IPS DF 4.7 (cell line): Measurements from ENCODE around the gene NDST1.

ENCODE experiments used
- DNase-seq: peaks from one replicate; pipeline ENCODE4 v3.0.0-alpha.2; 2013; ENCODE audit warnings: low spot score; ENCODE audit errors: extremely low read depth

NDST1 gene

DNA sequence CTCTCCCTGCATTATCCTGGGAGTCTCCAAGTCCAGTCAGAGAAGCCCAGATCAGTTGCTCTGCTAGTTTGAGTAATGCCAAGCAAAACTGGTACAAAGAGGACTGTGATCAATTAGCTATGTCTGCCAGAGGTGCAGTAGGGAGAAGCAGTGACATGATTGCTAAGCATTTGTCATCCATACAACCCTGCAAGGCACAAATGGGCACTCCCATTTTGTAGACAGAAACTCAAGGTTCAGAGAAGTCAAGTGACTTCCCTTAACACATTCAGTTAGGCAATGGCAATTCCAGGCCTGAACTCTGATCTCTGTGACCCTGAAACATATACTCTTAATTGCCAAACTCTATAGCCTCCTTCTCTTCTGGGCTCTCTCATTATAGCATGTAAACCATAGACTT, 34.0 kb downstream of the NDST1 start:
- DNase-seq: no peak

DNA sequence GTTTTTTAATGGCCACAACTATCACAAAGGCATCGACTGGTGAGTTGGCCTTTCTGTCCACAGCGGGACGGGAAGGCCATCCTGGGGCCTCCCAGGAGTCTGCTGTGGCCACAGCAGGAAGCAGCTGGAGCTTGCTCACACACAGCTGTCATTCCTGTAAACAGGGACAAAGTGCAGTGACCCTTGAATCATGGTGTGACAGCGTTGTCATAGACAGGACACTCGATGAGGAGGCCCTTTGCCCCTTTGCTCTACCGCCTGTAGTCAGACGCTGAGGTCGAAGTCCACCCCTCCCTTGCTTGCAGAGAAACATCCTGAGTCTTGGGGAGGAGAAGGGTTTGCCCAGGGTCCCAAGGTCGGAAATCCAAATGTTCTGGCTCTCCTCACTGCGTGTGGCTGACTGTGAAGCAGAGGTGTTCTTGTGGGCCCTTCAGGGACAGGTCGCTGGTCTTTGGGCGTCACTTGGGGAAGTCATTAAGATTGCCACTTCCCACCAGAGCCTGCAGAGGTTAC, 35.1 kb downstream of the NDST1 start:
- no peak for DNase-seq

DNA sequence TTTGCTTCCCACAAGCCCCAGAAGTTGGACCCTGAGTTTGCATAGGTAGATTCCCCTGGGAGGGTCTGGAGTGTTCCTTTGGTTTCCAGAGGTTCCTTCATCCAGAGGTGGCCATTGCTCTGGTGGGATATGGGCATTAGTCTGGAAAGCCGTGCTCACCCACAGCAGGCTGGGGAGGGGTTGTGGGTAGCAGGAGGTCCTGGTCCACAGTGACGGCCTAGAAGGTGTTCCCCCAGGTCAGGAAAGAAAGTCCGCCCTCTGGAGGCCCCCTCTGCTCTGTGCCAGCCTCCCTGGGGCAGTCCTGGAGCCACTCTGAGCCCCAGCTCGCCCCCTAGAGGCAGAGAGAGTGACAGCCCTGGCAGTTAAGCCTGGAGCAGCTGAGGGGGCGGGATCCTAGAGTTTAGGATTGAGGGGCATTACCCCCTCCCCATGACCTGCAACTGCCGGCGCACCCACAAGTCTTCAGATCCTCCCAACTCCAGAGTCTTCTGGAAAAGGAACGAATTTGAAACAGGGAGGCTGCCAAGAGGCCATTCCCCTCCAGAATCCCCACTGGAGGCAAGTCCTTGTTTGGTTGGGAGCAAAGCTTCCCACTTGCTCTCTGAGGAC, 36.8 kb downstream of the NDST1 start:
- no peak for DNase-seq

DNA sequence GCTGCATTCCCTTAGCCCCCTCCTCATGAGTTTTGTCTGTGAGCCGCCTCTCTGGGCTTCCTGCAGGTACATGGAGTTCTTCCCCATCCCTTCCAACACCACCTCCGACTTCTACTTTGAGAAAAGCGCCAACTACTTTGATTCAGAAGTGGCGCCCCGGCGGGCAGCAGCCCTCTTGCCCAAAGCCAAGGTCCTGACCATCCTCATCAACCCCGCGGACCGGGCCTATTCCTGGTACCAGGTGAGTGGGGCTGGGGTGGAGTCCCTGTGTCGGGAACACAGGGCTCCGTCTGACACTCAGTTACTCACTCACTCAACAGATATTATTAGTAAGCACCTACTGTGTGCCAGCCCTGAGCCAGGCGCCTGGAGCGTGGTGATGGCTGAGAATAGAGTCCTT, 37.3 kb downstream of the NDST1 start:
- no peak for DNase-seq

DNA sequence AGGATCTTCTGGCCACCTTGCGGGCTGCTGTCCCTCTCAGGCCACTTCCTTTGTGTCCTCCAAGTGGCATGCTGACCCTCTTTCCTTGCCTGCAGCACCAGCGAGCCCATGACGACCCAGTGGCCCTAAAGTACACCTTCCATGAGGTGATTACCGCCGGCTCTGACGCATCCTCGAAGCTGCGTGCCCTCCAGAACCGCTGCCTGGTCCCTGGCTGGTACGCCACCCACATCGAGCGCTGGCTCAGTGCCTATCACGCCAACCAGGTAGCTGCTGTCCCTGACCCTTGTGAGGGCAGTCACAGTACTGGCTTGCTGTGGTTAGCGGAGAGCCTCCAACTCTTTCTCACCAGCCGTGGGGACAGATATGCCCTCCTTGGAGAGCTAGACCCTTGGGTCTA, 40.2 kb downstream of the NDST1 start:
- no peak for DNase-seq

DNA sequence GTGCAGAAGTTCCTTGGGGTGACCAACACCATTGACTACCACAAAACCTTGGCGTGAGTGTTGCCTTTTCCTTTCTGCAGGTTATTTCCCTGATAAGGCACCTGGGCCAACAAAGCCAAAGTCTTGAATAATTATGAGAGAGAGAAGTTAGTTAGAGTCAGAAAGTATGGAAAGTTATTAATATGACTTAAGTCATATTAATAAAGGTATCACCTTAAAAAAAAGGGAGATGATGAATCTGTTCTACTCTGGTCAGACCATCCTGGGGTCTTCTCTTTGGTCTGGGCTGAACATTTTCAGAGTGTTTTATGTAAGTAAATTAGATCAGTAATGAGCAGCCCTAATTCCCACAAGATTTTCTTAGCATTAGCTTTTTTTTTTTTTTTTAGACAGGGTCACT, 41.8 kb downstream of the NDST1 start:
- DNase-seq: no peak

DNA sequence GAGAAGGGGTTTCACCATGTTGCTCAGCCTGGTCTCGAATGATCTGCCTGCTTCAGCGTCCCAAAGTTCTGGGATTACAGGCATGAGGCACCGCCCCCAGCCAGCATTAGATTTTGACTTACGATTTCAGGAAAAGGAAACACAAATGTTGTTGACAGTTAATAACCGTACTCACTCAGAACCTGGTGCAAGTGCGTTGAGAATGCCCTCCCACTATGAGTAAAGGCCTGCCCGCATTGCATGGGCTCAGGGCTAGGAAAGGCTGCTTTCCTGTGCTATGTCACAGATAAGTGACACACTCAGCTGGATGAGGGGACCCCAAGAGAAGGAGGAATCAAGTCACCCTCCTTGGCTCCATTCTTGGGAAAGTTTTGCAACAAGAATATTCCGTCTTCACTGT, 42.4 kb downstream of the NDST1 start:
- no peak for DNase-seq

DNA sequence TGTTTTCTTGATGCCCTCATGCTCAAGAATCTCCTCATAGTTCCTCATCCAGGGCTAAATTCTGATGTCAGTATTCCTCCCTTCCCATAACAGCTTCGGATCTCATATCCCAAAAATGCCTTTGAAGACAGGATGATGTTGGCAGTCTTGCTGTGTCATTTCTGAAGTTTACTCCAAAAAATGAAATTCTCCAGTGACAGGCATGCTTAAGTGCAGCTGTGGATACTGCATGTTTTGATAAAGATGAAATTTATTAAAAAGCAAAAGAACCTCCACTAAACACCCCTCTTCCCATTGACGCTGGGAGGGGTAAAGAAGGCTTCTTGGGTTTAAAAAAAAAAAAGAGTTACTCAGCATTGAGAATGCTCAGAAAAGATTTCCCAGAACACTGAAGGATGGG, 43.1 kb downstream of the NDST1 start:
- no peak for DNase-seq

DNA sequence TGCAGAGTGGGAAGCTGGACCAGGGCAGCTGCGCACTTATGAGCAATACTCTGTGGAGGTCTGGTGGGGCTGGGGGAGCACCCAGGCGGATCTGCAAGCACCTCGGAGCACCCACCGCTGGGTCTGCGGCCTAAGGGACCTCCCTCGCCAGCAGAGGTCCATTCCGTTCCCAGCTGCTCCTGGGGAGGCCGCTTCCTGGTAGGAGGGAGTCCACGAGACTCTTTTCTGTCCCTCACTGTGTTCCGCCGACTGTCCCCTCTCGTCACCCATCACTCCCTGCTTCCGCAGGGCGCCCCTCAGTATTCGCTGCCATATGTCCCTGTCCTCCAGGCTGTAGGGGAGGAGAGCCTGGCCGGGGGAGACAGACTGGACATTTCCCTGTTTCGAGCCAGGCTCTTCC, 45.5 kb downstream of the NDST1 start:
- DNase-seq: no peak

DNA sequence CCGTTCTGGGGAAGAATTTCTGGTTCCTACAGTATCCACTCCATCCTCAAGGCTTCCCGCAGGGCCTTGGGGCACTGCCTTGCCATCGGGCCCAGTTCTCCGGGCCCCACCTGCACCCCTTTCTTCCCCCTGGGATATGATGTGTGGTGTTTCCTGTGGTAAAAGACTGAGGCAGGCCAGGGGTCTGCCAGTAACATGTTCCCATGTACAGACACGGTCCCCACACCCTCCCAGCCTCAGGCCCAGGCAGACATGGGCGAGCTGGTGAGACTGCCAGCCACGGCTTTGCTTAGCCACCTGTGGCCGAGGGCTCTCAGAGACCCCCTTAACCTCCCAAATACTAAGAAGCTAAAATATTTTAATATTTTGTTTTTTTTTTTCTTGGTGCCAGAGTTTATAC, 46.0 kb downstream of the NDST1 start:
- DNase-seq: no peak

DNA sequence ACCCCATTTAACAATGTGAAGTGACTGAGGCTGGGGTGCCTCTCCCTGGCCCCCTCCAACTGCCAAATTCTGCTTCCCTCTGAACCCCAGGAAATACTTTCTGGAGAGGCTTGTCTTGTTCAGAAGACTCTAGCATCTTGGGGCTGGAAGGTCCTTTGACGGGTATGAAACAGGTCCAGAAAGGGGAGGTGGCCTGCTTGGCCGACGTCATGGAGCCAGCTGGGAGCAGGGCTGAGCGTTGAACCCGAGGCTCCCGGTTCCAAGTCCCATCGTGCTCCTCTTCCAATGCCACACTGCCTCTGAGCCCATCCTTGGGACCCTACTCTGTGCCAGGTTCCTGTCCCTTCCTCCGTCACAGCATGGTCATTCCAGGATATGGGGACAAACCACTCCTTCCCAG, 46.9 kb downstream of the NDST1 start:
- DNase-seq: no peak

DNA sequence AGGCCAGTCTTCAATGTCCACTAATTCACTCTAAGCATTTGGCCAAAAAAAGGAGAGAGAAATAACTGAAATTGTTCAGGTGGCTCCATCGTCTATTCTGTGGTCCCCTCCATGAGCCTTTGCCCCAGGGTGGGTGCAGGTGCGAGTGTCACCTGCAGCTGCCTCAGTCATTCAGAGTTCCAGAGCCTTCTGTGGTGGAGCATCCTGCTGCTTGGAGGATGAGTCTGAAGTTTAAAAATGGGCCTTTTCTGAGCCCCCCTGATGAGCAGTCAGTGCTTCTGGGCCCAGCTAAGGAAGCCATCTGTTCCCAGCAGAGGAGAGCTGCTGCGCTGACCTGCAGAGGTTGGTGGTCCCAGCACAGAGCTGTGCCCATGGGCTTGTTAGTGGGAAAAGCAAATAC, 48.2 kb downstream of the NDST1 start:
- no peak for DNase-seq

DNA sequence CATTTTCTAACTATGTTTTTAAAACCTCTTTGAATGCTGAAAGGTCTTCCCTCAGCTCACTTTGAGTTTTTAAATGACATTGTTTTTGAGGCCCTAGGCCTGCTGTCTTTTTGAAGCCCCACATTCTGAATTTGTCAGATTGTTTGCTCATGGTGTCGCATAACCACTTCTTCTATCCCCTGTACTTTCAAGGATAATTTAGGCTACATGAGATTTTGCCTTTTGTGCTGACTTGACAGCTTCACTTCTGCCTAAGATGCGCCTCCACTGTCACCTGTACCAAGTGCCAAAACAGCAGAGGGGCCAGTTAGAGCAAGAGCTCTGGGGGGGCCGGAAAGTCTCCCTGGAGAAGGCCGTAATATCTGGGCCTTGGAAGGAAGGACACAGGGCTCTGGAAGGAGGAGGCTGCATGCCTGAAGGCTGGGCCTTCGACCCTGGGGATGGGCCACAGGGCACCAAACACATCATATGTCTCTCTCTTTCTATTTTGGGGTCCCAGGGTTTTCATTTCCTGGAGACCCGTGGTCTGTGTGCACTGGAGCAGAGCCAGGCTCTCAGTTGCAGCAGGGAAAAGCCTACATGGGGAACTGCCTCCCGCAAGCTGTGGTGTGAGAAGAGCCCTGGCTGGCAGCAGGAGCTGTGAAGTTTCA, 49.1 kb downstream of the NDST1 start:
- no peak for DNase-seq

DNA sequence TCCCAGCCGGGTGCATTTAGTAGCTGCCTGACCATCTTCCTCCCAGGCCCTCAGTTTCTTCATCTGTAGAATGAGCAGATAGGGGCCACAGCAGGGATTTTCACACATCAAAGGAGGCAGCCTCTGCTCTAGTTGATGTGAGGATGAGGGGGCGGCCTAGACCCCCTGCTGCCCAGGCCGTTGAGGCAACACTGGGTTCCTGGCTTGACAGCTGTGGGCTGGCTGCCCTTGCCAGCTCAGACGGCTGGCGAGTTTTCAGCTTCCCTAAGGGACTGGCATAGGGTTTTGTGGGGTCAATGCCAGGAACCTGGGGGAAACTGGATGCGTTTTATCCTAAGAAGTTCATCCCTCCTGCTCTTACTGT, 49.6 kb downstream of the NDST1 start:
- DNase-seq: no peak

DNA sequence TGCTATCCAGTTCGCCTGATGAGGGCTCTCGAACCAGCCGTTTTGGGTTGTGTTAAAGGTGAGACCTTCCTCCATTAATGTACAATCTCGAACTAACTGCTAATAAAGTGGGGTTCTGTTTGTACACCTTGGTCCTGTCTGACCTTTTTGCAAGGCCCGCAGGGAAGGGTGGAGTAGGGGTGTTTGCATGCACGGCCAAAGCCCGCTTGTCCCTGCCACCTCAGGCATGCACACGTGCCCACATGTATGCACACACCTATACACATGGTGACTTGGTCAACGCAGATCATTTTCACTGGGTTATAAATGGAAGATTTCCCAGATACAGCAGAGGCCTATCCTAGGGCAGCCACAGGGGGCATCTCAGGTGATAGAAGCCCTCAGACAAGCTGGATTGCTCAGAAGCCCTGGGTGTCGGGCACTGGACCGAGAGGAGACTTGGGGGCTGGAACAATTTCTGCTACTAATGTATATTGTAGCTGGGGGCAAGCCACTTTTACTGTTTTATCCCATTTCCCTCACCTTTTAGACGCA, 50.2 kb downstream of the NDST1 start:
- DNase-seq: no peak

DNA sequence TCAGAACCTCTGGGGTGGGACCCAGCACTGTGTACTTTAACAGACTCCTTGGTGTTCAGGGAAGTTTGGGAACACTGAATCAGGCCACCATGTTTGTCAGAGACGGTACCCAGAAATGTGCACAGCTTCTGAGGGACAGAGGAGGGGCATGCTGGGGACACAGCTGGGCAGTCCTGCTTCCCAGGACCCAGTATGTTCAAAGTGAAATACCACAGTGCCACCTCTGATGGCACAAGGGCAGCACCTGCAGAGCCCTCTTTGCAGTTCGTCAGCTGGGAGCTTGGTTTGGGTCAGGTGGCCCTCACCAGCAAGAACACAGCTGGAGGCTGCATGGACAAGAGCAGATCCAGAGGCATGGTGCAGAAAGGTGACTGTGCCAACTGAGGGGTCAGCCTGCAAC, 51.2 kb downstream of the NDST1 start:
- DNase-seq: no peak

DNA sequence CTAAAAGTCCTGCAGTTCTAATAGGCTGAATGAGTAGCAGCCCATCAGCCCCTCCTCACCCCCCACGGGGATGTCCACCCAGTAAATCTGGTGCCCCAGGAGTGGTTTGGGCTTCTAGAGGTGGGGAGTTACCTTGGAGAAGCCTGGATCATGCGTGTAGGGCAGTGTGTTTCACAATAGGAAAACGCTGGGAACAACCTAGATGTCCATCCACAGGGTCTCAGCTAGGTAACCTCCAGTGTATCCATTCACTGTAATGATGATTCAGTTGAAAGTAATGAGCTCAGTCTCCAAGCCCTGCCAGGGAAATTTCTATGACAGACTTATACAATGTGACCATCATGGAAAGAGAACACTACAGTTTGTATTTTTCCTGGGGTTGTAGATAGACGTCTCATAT, 51.8 kb downstream of the NDST1 start:
- no peak for DNase-seq

DNA sequence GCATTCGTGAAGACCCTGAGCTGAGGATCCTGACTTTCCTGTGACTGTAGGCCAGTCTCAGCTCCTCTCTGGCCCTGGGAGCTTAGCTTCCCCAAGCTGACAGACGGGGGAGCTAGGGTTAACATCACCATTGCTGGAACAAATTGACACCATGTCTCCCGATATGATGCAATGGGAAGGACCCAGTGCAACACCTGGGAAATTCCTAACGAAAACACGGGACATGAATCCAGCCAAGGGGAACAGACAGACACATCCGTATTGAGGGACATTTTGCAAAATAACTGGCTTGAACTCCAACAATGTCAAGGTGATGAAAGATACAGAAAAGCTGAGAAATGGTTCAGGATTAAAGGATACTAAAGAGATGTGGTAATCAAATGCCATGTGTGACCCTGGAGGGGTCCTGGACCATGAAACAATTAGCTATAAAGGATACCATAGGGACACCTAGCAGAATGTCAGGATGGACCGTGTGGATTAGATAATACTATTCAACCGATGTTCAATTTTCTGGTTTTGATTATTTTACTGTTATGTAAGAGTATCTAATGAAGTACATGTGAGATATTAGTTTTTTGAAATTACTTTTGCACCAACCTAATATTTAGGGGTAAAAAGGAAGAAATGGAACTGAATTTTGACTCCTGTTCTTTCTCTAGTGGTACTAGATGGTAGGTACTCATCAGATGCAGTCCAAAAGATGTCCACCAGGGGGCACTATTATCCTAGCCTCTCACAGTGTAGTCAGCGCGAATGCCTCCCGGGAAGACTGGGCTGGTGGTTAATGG, 52.7 kb downstream of the NDST1 start:
- DNase-seq: peak; percentile 76

DNA sequence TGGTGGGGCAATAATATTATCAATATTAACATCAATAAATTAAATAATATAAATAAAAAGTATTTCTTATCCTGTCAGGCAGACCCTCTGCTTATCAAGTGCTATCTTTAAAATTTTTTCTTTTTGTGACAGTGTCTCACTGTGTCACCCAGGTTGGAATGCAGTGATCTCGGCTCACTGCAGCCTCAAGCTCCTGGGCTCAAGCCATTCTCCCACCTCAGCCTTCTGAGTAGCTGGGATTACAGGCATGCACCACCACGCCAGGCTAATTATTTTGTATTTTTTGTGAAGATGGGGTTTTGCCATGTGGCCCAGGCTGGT, 53.2 kb downstream of the NDST1 start:
- no peak for DNase-seq

DNA sequence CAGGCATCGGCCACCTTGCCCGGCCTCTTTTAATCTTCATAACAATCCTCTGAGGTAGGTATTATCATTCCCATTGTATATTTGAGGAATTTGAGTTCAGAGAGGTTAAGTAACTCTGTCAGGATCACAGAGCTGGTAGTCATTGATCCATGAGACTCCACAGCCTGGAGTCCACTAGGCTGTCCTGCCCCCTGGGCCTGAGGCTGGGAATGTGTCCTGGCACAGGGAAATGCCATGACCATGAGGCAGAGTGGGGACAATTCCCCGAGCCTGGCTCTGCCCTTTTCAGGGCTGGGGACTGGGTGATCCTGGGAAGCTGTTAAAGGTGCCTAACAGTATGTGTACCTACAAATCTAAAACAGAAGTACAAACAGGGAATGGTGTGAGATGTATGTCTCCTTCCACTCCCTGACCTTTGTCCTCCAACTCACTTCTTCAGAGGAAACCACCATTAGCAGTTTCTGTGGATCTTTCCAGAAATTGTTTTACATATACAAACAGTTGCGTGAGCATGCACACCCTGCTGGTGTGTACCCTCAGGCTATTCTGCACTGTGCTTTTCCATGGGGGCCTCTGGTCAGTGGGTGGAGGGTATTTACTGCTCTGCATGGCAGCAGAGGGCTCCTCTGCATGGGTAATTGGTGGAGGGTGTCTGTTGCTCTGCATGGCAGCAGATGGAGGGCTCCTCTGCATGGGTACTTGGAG, 53.8 kb downstream of the NDST1 start:
- DNase-seq: no peak

DNA sequence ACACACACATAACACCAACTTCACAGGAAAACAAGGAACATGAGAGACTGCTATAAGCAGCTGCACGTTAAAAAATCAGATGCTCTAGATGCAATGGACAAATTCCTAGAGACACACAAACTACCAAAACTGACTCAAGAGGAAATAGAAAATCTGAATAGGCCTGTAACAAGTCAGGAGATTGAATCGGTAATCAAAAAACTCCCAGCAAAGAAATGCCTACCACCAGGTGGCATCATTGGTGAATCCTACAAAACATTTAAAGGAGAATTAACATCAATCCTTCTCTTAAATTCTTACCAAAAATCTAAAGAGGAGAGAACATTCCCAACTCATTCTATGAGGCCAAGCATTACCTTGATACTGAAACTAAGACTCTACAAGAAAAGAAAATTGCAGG, 54.9 kb downstream of the NDST1 start:
- DNase-seq: peak; percentile 53

DNA sequence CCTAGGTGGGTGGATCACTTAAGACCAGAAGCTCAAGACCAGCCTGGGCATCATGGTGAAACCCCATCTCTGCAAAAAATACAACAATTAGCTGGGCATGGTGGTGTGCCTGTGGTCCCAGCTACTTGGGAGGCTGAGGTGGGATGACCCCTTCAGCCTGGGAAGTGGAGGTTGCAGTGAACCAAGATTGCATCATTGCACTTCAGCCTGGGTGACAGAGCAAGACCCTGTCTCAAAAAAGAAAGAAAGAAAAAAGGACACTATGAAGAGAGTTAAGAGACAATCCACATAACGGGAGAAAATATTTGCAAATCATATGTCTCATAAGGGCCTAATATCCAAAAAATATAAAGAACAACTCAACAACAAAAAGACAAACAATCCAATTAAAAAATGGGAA, 57.9 kb downstream of the NDST1 start:
- no peak for DNase-seq
